SK-N-SH treated with all-trans-retinoic acid at 6 μM for 48 hours (cell line): Measurements from ENCODE around the gene TPGS1.

ENCODE experiments used
- ATAC-seq: fragments of 200-7000 bp; cut with Tn5 transposase; 3 replicates; pipeline ENCODE4 v1.9.1; 2020; ENCODE audit warnings: mild to moderate bottlenecking, moderate library complexity
- ARNTL ChIP-seq: fragments of 450-650 bp; formaldehyde crosslinking; IDR thresholded peaks from 2 replicates; pipeline ENCODE4 v1.5.0; 2020; ENCODE audit warnings: low read depth, mild to moderate bottlenecking, moderate library complexity, borderline replicate concordance
- BACH2 ChIP-seq: fragments of 250-450 bp; sonication (Bioruptor Pico); IDR thresholded peaks from 2 replicates; pipeline ENCODE4 v1.9.0; 2021; ENCODE audit warnings: mild to moderate bottlenecking, borderline replicate concordance
- CSDC2 ChIP-seq: fragments of 250-450 bp; sonication (Bioruptor Pico); IDR thresholded peaks from 2 replicates; pipeline ENCODE4 v1.5.0; 2020; ENCODE audit warnings: mild to moderate bottlenecking, moderate library complexity
- ESRRG ChIP-seq: fragments of 250-450 bp; sonication (Bioruptor Pico); IDR thresholded peaks from 2 replicates; pipeline ENCODE4 v1.6.1; 2021; ENCODE audit warnings: mild to moderate bottlenecking
- GLIS3 ChIP-seq: fragments of 250-450 bp; sonication (Bioruptor Pico); IDR thresholded peaks from 2 replicates; pipeline ENCODE4 v1.5.0; 2020; ENCODE audit warnings: mild to moderate bottlenecking, moderate library complexity
- ISL1 ChIP-seq: fragments of 250-450 bp; sonication (Bioruptor Pico); IDR thresholded peaks from 2 replicates; pipeline ENCODE4 v2.1.2; 2022; ENCODE audit warnings: mild to moderate bottlenecking, moderate library complexity
- OSR1 ChIP-seq: fragments of 250-450 bp; sonication (Bioruptor Pico); IDR thresholded peaks from 2 replicates; pipeline ENCODE4 v1.8.0; 2022; ENCODE audit warnings: moderate library complexity, mild to moderate bottlenecking, inconsistent platforms
- PPARA ChIP-seq: fragments of 250-450 bp; sonication (Bioruptor Pico); IDR thresholded peaks from 2 replicates; pipeline ENCODE4 v1.5.0; 2020; ENCODE audit warnings: mild to moderate bottlenecking, borderline replicate concordance
- RARB ChIP-seq: fragments of 250-450 bp; sonication (Bioruptor Pico); IDR thresholded peaks from 2 replicates; pipeline ENCODE4 v1.8.0; 2021; ENCODE audit warnings: mild to moderate bottlenecking, moderate library complexity
- SNAI2 ChIP-seq: fragments of 250-450 bp; sonication (Bioruptor Pico); IDR thresholded peaks from 2 replicates; pipeline ENCODE4 v1.5.0; 2020; ENCODE audit warnings: mild to moderate bottlenecking, moderate library complexity
- TCF4 ChIP-seq: fragments of 250-450 bp; sonication (Bioruptor Pico); IDR thresholded peaks from 2 replicates; pipeline ENCODE4 v1.8.0; 2021; ENCODE audit warnings: mild to moderate bottlenecking, moderate library complexity, borderline replicate concordance
- TOX ChIP-seq: fragments of 250-450 bp; sonication (Bioruptor Pico); IDR thresholded peaks from 2 replicates; pipeline ENCODE4 v1.8.0; 2021; ENCODE audit warnings: mild to moderate bottlenecking, moderate library complexity, borderline replicate concordance
- ZC3H10 ChIP-seq: fragments of 250-450 bp; sonication (Bioruptor Pico); IDR thresholded peaks from 2 replicates; pipeline ENCODE4 v1.5.1; 2021; ENCODE audit warnings: mild to moderate bottlenecking, moderate library complexity
- ZFP3 ChIP-seq: fragments of 250-450 bp; sonication (Bioruptor Pico); IDR thresholded peaks from 2 replicates; pipeline ENCODE4 v1.5.0; 2020; ENCODE audit warnings: mild to moderate bottlenecking, moderate library complexity
- ZFP30 ChIP-seq: fragments of 450-650 bp; formaldehyde crosslinking; IDR thresholded peaks from 2 replicates; pipeline ENCODE4 v1.5.0; 2022; ENCODE audit warnings: mild to moderate bottlenecking, moderate library complexity
- ZNF565 ChIP-seq: fragments of 450-650 bp; formaldehyde crosslinking; conservative IDR thresholded peaks from 2 replicates; pipeline ENCODE4 v1.5.0; 2020; ENCODE audit warnings: low read depth, mild to moderate bottlenecking, moderate library complexity
- ZNF70 ChIP-seq: fragments of 450-650 bp; formaldehyde crosslinking; IDR thresholded peaks from 2 replicates; pipeline ENCODE4 v1.5.0; 2020; ENCODE audit warnings: mild to moderate bottlenecking, moderate library complexity
- ZNF8 ChIP-seq: fragments of 450-650 bp; formaldehyde crosslinking; IDR thresholded peaks from 2 replicates; pipeline ENCODE4 v1.5.0; 2020; ENCODE audit warnings: mild to moderate bottlenecking, moderate library complexity
- TF ChIP-seq, protein P1 (sequence below): fragments of 250-450 bp; sonication (Bioruptor Pico); IDR thresholded peaks from 2 replicates; pipeline ENCODE4 v1.5.1; 2021; ENCODE audit warnings: mild to moderate bottlenecking, moderate library complexity
- TF ChIP-seq, protein P2 (sequence below): fragments of 250-450 bp; sonication (Bioruptor Pico); IDR thresholded peaks from 2 replicates; pipeline ENCODE4 v1.8.0; 2021; ENCODE audit warnings: low read depth, mild to moderate bottlenecking, moderate library complexity, borderline replicate concordance
- TF ChIP-seq, protein P3 (sequence below): fragments of 250-450 bp; sonication (Bioruptor Pico); IDR thresholded peaks from 2 replicates; pipeline ENCODE4 v1.8.0; 2020; ENCODE audit warnings: mild to moderate bottlenecking, moderate library complexity, borderline replicate concordance
- TF ChIP-seq, protein P4 (sequence below): fragments of 250-450 bp; sonication (Bioruptor Pico); IDR thresholded peaks from 2 replicates; pipeline ENCODE4 v1.5.0; 2020; ENCODE audit warnings: mild to moderate bottlenecking, moderate library complexity

TPGS1 gene

DNA sequence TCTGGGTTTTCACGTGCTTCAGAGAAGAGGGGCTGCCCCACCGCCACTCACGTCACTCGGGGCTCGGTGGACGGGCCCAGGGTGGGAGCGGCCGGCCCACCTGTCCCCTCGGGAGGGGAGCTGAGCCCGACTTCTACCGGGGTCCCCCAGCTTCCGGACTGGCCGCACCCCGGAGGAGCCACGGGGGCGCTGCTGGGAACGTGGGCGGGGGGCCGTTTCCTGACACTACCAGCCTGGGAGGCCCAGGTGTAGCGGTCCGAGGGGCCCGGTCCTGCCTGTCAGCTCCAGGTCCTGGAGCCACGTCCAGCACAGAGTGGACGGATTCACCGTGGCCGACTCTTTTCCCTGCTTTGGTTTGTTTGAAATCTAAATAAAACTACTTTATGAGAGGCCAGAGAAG lies 34.4 kb downstream of the TPGS1 start (continued):
- TF ChIP-seq ZFP3 (CRISPR knock-in tag): no peak

DNA sequence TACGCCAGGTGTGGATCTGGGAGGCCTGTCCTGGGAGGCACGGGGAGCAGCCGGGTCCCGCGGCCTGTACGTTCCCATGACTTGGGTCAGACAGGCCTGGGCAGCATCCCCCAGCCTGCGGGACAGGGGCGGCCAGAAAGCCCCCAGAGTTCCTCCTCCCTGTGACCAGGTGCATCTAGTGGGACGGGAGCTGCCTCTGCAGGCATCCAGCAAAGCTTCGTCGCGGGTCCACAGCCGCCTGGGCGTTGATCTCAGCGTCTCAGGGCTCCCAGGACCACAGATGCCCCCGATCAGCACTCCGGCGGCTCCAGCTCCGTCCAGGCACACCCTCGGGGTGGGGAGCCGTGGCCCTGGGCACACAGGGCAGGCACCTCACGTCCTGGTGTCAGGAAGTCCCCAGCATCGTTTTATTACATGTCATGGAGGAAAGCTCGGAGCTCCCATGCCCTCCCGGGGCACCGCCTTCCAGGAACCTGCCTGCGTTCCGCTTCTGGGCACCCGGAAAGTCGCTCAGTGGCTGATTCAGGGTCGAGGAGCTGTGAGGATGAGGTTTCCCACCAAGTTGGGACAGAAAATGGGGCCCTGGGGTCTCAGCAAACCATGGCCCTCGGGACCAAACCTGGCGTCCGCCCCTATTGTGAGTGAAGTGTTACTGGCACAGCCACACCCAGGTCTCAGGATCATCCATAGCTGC lies 35.0 kb downstream of the TPGS1 start:
- no peak for ATAC-seq
- TF ChIP-seq TOX (CRISPR knock-in tag): no peak
- TF ChIP-seq, protein P1, sequence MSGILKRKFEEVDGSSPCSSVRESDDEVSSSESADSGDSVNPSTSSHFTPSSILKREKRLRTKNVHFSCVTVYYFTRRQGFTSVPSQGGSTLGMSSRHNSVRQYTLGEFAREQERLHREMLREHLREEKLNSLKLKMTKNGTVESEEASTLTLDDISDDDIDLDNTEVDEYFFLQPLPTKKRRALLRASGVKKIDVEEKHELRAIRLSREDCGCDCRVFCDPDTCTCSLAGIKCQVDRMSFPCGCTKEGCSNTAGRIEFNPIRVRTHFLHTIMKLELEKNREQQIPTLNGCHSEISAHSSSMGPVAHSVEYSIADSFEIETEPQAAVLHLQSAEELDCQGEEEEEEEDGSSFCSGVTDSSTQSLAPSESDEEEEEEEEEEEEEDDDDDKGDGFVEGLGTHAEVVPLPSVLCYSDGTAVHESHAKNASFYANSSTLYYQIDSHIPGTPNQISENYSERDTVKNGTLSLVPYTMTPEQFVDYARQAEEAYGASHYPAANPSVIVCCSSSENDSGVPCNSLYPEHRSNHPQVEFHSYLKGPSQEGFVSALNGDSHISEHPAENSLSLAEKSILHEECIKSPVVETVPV (CRISPR knock-in tag): no peak
- no peak for TF ChIP-seq CSDC2 (CRISPR knock-in tag)
- TF ChIP-seq, protein P2, sequence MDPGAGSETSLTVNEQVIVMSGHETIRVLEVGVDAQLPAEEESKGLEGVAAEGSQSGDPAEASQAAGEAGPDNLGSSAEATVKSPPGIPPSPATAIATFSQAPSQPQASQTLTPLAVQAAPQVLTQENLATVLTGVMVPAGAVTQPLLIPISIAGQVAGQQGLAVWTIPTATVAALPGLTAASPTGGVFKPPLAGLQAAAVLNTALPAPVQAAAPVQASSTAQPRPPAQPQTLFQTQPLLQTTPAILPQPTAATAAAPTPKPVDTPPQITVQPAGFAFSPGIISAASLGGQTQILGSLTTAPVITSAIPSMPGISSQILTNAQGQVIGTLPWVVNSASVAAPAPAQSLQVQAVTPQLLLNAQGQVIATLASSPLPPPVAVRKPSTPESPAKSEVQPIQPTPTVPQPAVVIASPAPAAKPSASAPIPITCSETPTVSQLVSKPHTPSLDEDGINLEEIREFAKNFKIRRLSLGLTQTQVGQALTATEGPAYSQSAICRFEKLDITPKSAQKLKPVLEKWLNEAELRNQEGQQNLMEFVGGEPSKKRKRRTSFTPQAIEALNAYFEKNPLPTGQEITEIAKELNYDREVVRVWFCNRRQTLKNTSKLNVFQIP (CRISPR knock-in tag): no peak
- no peak for TF ChIP-seq ZNF8 (CRISPR knock-in tag)
- TF ChIP-seq, protein P3, sequence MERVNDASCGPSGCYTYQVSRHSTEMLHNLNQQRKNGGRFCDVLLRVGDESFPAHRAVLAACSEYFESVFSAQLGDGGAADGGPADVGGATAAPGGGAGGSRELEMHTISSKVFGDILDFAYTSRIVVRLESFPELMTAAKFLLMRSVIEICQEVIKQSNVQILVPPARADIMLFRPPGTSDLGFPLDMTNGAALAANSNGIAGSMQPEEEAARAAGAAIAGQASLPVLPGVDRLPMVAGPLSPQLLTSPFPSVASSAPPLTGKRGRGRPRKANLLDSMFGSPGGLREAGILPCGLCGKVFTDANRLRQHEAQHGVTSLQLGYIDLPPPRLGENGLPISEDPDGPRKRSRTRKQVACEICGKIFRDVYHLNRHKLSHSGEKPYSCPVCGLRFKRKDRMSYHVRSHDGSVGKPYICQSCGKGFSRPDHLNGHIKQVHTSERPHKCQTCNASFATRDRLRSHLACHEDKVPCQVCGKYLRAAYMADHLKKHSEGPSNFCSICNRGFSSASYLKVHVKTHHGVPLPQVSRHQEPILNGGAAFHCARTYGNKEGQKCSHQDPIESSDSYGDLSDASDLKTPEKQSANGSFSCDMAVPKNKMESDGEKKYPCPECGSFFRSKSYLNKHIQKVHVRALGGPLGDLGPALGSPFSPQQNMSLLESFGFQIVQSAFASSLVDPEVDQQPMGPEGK (CRISPR knock-in tag): no peak
- no peak for TF ChIP-seq ISL1 (CRISPR knock-in tag)
- TF ChIP-seq GLIS3: no peak
- TF ChIP-seq ESRRG (CRISPR knock-in tag): no peak
- no peak for TF ChIP-seq SNAI2
- TF ChIP-seq TCF4 (CRISPR knock-in tag): no peak
- no peak for TF ChIP-seq RARB (CRISPR knock-in tag)
- TF ChIP-seq OSR1 (CRISPR knock-in tag): no peak
- TF ChIP-seq ARNTL (CRISPR knock-in tag): no peak
- no peak for TF ChIP-seq ZNF70 (CRISPR knock-in tag)
- no peak for TF ChIP-seq PPARA (CRISPR knock-in tag)
- no peak for TF ChIP-seq ZC3H10
- TF ChIP-seq ZFP3 (CRISPR knock-in tag): no peak
- TF ChIP-seq, protein P4, sequence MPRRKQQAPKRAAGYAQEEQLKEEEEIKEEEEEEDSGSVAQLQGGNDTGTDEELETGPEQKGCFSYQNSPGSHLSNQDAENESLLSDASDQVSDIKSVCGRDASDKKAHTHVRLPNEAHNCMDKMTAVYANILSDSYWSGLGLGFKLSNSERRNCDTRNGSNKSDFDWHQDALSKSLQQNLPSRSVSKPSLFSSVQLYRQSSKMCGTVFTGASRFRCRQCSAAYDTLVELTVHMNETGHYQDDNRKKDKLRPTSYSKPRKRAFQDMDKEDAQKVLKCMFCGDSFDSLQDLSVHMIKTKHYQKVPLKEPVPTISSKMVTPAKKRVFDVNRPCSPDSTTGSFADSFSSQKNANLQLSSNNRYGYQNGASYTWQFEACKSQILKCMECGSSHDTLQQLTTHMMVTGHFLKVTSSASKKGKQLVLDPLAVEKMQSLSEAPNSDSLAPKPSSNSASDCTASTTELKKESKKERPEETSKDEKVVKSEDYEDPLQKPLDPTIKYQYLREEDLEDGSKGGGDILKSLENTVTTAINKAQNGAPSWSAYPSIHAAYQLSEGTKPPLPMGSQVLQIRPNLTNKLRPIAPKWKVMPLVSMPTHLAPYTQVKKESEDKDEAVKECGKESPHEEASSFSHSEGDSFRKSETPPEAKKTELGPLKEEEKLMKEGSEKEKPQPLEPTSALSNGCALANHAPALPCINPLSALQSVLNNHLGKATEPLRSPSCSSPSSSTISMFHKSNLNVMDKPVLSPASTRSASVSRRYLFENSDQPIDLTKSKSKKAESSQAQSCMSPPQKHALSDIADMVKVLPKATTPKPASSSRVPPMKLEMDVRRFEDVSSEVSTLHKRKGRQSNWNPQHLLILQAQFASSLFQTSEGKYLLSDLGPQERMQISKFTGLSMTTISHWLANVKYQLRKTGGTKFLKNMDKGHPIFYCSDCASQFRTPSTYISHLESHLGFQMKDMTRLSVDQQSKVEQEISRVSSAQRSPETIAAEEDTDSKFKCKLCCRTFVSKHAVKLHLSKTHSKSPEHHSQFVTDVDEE (CRISPR knock-in tag): no peak
- TF ChIP-seq BACH2 (CRISPR knock-in tag): no peak

DNA sequence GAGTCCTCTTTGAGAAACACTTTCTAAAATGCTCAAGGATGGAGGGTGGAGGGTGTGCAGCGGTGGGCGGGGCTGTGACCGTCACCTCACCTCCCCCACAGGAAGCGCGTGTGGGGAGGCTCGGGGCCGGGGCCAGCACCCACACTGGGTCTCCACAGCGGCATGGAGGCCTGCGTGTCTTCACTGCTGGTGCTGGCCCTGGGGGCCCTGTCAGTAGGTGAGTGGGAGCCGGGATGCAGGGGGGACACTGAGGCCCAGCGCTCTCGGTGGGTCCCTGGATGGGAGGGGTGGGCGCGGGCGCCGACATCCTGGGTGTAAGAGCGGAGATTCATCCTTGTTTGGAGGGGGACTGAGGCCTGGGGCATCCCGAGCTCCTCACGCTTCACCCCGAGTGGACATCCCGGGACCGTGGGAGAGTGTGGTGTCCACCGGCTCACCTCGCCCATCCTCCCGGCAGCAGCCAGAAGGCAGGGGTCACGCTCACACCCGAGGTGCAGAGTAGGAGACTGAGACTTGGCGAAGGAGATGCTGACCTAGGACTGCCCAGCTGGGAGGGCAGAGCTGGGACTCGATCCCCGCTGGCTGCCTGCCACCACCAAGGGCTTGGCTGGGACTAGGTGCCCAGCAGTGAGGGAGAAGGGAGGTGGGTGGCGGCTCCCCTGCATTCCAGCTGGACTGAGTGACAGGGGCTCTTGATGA lies 36.8 kb downstream of the TPGS1 start, which contains the start of gene GZMM:
GZMM (plus strand) TSS at position 144 of the 699 bp plus-strand sequence; CDS start at position 163, 19 bp downstream.
- peak; percentile 21 for ATAC-seq
- TF ChIP-seq, protein P2 (CRISPR knock-in tag): no peak
- TF ChIP-seq RARB (CRISPR knock-in tag) (no peak), ZFP30 (CRISPR knock-in tag) (no peak), ZFP3 (CRISPR knock-in tag) (no peak), ZNF565 (CRISPR knock-in tag) (no peak), TOX (CRISPR knock-in tag) (no peak)
- TF ChIP-seq, protein P3 (CRISPR knock-in tag): no peak
- TF ChIP-seq, protein P4 (CRISPR knock-in tag): no peak
